ENCODE data around the gene TMEM87B. TPM values are rescaled to one million over a fixed set of nuclear protein-coding genes. Genes with fewer than 3 reads are reported as not detected.

The TMEM87B gene
- total RNA-seq, 2 donors from 2014 or later: 56.7 to 71.2 TPM

- intact Hi-C loops (cut with DNase I): no loop called here
- Histone ChIP-seq H3K9ac (ENCODE audit: low read depth in 2 of 2, low read length in 2 of 2) (no peak overlapping the region), H3K4me1 (no peaks in the 10 kb centered on the region), H3K9me3 (no peaks in the 10 kb centered on the region), H3K27me3 (no peaks in the 10 kb centered on the region), H3K27ac (no peak overlapping the region), H3K4me3 (no peak overlapping the region), H3K36me3 (peaks cover 7% of the 10 kb centered on the region)
- DNase-seq: no peak
- TF ChIP-seq, protein P1, sequence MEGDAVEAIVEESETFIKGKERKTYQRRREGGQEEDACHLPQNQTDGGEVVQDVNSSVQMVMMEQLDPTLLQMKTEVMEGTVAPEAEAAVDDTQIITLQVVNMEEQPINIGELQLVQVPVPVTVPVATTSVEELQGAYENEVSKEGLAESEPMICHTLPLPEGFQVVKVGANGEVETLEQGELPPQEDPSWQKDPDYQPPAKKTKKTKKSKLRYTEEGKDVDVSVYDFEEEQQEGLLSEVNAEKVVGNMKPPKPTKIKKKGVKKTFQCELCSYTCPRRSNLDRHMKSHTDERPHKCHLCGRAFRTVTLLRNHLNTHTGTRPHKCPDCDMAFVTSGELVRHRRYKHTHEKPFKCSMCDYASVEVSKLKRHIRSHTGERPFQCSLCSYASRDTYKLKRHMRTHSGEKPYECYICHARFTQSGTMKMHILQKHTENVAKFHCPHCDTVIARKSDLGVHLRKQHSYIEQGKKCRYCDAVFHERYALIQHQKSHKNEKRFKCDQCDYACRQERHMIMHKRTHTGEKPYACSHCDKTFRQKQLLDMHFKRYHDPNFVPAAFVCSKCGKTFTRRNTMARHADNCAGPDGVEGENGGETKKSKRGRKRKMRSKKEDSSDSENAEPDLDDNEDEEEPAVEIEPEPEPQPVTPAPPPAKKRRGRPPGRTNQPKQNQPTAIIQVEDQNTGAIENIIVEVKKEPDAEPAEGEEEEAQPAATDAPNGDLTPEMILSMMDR (IDR thresholded peaks at IDR 0.05): no peak
Measured at GRCh38 chr2:112093216-112093615, 38.1 kb downstream of the TMEM87B start.

GRCh38 chr2:112095681-112096080, 40.6 kb downstream of the TMEM87B start:
- Histone ChIP-seq H3K36me3 (peaks cover 9% of the 10 kb centered on the region), H3K27ac (no peak overlapping the region)

DNA sequence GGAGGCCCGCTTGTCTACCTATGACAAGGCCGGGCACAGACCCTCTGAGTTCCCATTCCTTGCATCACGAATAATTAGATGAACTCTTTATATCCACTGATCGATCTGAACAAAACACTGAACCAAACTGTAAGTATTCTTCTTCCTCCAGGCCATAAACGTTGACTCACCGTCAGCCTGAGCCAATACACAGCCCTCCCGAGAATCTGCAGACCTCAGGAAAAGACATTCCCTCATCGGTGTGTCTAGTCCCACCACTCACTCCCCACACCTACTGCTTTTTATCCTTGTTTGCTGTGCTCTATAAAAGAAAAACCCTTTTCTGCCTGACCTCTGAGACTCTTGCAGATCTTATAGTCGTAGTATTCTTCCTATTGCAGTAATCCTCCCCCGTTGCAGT, 41.0 kb downstream of the TMEM87B start:
- Histone ChIP-seq H3K9me3 (no peaks in the 10 kb centered on the region), H3K4me1 (no peaks in the 10 kb centered on the region), H3K27me3 (no peaks in the 10 kb centered on the region), H3K27ac (no peak overlapping the region), H3K9ac (ENCODE audit: low read depth in 2 of 2, low read length in 2 of 2) (no peak overlapping the region), H3K4me3 (no peak overlapping the region), H3K36me3 (peaks cover 10% of the 10 kb centered on the region)
- TF ChIP-seq, protein P1 (IDR thresholded peaks at IDR 0.05): no peak
- DNase-seq: no peak
- intact Hi-C loops (cut with DNase I): no loop called here

More at GRCh38 chr2:112095681-112096080, 40.6 kb downstream of the TMEM87B start:
- intact Hi-C loops (cut with DNase I): no loop called here
- DNase-seq: no peak
- TF ChIP-seq, protein P1 (IDR thresholded peaks at IDR 0.05): no peak
- Histone ChIP-seq H3K9me3 (no peaks in the 10 kb centered on the region), H3K9ac (ENCODE audit: low read depth in 2 of 2, low read length in 2 of 2) (no peak overlapping the region), H3K4me1 (no peaks in the 10 kb centered on the region), H3K27me3 (no peaks in the 10 kb centered on the region), H3K4me3 (no peak overlapping the region)

GRCh38 chr2:112108178-112108832, 53.2 kb downstream of the TMEM87B start:
- Histone ChIP-seq H3K9ac (ENCODE audit: low read depth in 2 of 2, low read length in 2 of 2) (no peak overlapping the region), H3K4me3 (no peak overlapping the region), H3K27me3 (no peaks in the 10 kb centered on the region), H3K36me3 (peaks cover 4% of the 10 kb centered on the region), H3K9me3 (no peaks in the 10 kb centered on the region), H3K4me1 (no peaks in the 10 kb centered on the region), H3K27ac (no peak overlapping the region)
- TF ChIP-seq, protein P1 (IDR thresholded peaks at IDR 0.05): no peak
- intact Hi-C loops (cut with DNase I): no loop called here
- DNase-seq: no peak

DNA sequence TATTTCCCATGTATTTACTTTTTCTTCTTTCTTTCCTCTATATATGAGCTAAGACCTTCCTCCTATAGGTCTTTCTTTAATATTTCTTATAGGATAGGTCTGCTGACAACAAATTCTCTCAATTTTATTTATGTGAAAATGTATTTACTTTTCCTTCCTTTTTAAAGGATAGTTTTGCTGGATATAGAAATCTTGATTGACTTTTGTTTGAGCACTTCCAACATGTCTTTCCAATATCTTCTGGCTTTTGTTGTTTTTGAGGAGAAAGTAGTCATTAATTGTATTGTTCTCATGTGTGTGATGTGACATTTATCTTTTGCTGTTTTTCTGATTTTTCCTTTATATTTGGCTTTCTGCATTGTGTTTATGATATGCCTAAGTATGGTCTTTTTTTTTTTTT, 54.2 kb downstream of the TMEM87B start:
- Histone ChIP-seq H3K9ac (ENCODE audit: low read depth in 2 of 2, low read length in 2 of 2) (no peak overlapping the region), H3K9me3 (no peaks in the 10 kb centered on the region), H3K4me3 (no peak overlapping the region), H3K36me3 (peaks cover 4% of the 10 kb centered on the region), H3K27ac (no peak overlapping the region), H3K4me1 (no peaks in the 10 kb centered on the region), H3K27me3 (no peaks in the 10 kb centered on the region)
- TF ChIP-seq, protein P1 (IDR thresholded peaks at IDR 0.05): no peak
- intact Hi-C loops (cut with DNase I): no loop called here
- DNase-seq: no peak

Data from colonic mucosa (tissue), 4 donors.